HG03432 (cell line): ENCODE results near the gene SPIRE1.
"Not testable (repeated sequence)": the region's sequence is repeated elsewhere in the genome, so short reads cannot be mapped to it uniquely, and the experiment has no call there.

Source experiments
- ATAC-seq: cut with Tn5 transposase; IDR thresholded peaks from one replicate; pipeline ENCODE4 v1.9.1; 2021; ENCODE audit warnings: mild to moderate bottlenecking, moderate library complexity; ENCODE audit not compliant: unreplicated experiment

SPIRE1 gene

GRCh38 chr18:12556946-12557806 lies 100.7 kb downstream of the SPIRE1 start:
- no peak for ATAC-seq

- no peak for ATAC-seq
These were observed 103.0 kb downstream of the SPIRE1 start for GRCh38 chr18:12554796-12555388.

DNA sequence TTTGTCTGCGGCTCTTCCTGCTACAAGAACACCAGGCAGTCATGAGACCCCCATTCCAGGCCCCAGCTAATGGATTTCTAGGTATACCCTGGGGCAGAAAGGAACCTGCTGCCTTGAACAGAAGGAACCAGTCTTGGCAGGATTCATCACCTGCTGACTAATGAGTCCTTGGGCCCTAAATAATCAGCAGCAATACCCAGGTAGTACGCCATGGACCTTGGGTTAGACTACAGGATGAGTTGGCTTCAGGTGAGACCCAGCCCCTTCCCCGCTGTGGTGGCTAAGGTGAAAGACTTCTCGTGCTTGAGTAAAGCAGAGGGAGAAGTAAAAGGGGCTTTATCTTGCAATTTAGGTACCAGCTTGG lies 105.0 kb downstream of the SPIRE1 start:
- no peak for ATAC-seq

DNA sequence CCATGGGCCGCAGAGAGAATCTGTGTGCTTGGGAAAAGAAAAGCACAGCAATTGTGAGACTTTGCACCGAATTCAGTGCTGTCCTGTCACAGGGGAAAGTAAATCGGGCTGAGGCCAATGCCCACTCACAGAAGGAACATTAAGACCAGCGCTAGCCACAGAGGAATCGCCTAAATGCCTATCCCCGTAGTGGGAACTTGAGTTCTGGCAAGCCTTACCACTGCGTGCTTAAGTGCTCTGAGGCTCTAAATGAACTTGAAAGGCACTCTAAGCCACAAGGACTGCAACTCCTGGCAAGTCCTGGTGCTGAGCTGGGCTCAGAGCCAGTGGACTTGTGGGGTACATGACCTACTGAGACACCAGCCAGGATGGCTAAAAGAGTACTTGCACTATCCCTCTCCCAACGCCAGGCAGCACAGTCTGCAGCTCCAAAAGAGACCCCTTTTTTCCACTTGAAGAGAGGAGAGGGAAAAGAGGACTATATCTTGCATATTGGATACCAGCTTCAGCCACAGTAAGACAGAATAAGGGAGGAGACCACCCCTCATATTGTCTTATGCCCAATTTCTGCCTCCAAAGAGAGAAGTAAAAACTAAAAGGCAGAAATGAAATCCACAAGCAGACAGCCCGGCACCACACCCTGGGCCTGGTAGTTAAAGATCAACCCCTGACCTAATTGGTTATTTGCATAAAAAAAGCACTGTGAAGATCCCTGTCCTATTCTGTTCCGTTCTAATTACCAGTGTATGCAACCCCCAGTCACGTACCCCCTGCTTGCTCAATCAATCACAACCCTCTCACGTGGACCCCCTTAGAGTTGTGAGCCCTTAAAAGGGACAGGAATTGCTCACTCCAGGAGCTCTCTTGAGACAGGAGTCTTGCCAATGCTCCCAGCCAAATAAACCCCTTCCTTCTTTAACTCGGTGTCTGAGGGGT lies 105.7 kb downstream of the SPIRE1 start:
- ATAC-seq, result not testable (repeated sequence)

- ATAC-seq, result not testable (repeated sequence)
These were observed 106.4 kb downstream of the SPIRE1 start for GRCh38 chr18:12551466-12551865.

GRCh38 chr18:12543697-12544096 lies 114.2 kb downstream of the SPIRE1 start:
- no peak for ATAC-seq

GRCh38 chr18:12540751-12541150 lies 117.2 kb downstream of the SPIRE1 start:
- ATAC-seq, result no peak

DNA sequence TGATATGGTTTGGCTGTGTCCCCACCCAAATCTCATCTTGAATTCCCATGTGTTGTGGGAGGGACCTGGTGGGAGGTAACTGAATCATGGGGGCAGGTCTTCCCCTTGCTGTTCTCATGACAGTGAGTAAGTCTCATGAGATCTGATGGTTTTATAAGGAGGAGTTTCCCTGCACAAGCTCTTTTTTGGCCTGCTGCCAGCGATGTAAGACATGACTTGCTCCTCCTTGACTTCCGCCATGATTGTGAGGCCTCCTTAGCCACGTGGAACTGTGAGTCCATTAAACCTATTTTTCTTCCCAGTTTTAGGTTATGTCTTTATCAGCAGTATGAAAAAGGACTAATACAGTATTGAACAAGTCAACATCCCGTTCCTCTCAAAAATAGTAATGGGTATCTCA lies 118.7 kb downstream of the SPIRE1 start:
- not testable (repeated sequence) for ATAC-seq

GRCh38 chr18:12534820-12535219 lies 123.1 kb downstream of the SPIRE1 start:
- ATAC-seq, result no peak

DNA sequence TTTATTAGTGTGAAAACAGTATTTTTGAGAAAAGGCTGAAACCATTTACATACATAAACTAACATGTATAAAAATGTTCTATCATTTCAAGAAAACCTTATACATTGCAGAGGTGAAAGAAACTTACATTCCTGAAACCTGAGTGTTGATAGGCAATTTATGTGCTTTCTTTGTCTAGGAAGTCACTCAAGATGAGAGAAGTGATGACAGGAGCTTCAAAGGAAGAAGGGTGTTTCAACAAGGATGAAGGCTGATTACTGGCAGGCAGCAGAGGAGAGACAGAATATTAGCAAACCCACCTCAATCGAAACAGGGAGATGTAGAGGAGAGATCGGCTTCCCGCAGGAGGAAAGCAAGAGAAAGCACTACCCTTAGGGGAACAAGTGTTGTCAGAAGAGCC lies 125.2 kb downstream of the SPIRE1 start:
- ATAC-seq, result no peak

- no peak for ATAC-seq
These were observed 126.2 kb downstream of the SPIRE1 start for GRCh38 chr18:12531749-12532148.

DNA sequence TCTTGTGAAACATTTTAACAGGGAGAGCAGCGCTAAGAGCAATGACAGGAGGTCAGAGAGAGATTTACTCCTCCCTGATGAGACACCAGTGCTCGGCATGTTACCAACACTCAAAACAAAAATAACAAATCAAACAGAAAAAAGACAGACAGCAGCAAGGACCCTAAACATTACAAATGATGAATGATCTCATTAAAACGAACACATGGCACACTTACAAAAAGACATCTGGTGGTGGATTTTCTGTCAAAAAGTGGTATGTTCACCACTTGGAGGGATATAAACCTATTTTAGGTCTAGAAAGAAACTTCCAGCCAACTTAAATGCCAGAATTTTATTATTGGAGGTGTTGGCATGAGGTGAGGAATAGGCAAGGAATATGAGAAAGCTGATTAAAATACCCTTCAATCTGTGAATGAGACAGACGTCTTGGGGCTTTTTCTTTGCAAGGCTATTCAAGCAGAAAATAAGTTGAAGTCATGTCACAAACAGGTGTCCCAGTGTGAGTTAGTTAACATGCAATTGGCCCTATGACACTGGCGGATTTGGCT lies 137.4 kb downstream of the SPIRE1 start:
- no peak for ATAC-seq

DNA sequence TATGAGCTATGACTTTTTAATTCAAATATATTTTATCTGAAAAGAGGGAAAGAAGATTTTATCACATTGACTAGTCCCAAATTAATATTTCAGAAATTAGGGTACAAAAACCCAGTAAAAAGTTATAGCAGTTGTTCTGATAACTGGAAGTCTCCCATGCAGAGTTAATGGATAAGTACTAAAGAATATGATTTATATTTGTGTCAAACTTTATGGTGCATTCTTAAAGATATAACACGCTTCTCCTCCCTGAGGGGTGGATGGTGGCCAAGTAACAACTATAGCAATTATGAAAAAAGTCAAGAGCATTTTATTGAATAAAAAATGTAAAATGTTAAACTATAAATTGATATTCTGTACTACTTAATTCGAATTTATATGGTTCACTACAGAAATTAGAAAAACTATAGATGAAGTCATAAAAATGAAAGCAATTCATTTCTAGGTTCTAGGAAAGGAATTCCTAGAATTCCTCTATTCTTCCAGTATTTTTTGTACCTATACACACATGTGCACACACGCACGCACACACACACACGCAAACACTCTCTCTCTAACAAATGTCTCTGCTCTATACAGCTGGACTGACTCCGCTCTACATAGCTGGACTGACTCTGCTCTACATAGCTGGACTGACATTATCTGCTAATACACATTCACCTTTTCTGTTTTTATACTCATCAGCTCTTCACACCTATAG lies 138.9 kb downstream of the SPIRE1 start:
- no peak for ATAC-seq

GRCh38 chr18:12518326-12518725 lies 139.6 kb downstream of the SPIRE1 start:
- no peak for ATAC-seq

DNA sequence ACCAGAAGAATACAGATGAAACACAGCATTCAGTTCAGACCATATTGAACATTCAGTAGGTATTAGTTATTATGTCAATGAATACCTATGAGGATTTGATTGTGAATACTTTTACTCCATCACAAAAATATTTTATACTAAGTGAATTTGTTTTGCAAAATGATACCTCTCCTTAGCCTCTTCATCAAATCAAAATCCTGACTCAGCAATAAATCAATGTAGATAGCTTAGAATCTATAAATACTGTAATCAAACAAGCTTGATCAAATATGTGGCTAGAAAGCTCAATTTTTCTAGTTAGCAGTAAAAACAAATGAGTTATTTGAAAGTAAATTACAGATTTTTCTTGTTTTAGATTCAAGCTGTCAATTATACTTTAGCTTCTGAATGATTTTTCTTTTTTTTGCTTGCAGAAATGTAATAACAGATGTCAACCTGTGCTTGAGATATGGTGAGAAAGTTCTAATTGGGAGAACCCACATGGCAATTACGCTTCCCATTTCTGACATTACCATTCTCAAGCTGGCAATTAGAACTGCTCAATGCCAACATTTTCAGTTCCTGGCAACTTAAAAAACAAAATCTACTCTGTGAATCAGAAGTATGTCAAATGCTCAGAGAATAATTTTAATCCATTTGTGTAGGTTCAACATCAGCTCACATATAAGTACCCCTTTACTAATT lies 140.6 kb downstream of the SPIRE1 start:
- ATAC-seq, result no peak

GRCh38 chr18:12516049-12516630 lies 141.8 kb downstream of the SPIRE1 start:
- no peak for ATAC-seq

DNA sequence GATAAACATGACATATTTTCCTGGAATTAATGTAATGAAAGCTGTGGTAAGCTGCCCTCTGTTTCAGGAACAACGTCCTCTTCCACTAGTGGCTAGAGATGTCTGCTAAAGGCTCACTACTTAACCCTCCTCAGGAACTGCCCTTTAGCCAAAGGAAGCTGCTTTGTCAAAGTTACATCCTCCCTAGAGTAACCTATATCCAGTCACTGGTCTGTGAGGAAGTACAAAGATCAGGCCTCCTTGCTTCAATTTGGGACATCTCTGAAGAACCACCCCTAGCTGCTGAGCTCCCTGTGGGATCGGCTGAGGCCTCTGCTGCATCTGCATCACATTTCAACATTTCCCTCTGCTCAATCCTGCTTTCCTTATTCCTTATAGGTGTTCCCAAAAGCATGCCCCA lies 142.4 kb downstream of the SPIRE1 start:
- ATAC-seq, result no peak

DNA sequence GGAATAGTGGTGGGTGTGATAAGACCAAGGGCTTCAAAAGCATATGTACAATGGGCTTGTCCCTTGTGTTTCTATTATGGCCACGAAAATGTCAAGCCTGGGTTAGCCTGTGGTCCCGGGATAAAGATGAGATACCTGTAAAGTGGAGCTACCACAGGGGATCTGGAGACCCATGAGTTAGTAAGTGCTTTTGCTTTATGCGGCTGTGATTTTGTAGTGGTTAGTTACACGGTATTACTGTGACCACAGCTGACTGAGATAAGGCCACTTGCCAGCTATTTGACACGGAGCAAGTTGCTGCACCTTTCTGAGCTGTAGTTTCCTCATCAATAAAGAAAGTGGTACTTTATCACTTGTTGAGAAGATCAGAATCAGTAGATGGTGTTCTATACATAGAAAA lies 150.9 kb downstream of the SPIRE1 start:
- ATAC-seq, result no peak

DNA sequence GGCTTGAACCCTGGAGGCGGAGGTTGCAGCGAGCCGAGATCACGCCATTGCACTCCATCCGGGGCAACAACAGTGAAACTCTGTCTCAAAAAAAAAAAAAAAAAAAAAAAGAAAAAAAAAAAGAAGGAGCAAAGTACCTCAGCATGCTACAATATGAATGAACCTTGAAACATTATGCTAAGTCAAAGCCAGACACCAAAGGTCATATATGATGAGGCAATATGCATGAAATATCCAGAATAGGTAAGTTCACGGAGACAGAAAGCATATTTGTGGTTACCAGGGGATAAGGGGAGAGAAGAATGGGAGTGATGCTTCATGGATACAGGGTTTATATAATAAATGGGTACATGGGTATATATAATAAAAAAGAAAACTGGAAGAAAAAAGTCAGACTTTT lies 156.9 kb downstream of the SPIRE1 start:
- no peak for ATAC-seq

DNA sequence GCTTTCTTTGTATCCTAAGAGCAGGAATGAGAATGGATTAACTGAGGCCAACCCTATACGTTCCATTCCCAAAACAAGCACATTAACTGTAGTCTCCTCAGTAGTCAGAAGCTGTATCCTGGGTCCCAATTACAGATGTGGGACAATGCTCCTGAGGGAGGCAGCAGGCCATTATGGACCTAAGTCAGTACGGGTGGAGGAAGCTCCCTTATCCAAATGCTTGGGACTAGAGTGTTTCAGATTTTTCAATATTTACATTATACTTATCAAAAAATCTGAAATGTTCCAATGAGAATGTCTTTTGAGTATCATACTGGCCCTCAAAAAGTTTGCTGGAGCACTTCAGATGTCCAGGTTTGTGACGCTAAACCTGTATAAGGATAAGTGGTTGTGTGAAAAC lies 160.1 kb downstream of the SPIRE1 start:
- no peak for ATAC-seq
